MCF 10A (cell line): ENCODE results near the gene DRAXIN. TPM values are rescaled to one million over a fixed set of nuclear protein-coding genes. Genes with fewer than 3 reads are reported as not detected.

Source experiments
- BruUV-seq: library from RNA; stranded (reverse); fragments of 400-500 nt; replicated peaks from 2 replicates; lab custom pipeline; 2021; lab: Mats Ljungman, UMichigan
- CTCF ChIA-PET: fragments of 300-600 bp; sonication (Branson Sonifier 250); formaldehyde crosslinking; extraction: SDS; loops from one replicate; lab custom pipeline; 2021; ENCODE audit warnings: antibody characterized with exemption, inconsistent platforms; lab: Yijun Ruan, JAX
- POLR2A ChIA-PET: fragments of 300-600, 350-650 bp; sonication (Branson Sonifier 250); formaldehyde crosslinking; extraction: SDS; loops from one replicate; lab custom pipeline; 2020; ENCODE audit warnings: antibody characterized with exemption, inconsistent platforms; lab: Yijun Ruan, JAX
- DNase-seq: peaks from one replicate; pipeline ENCODE4 v3.0.0-alpha.2; 2018; ENCODE audit not compliant: unreplicated experiment
- H3K27ac Mint-ChIP-seq: one replicate; pipeline ENCODE4 v1.8.0; 2022; ENCODE audit warnings: mild to moderate bottlenecking, low read depth, mixed read lengths; ENCODE audit not compliant: unreplicated experiment
- H3K27me3 Mint-ChIP-seq: one replicate; pipeline ENCODE4 v1.8.0; 2022; ENCODE audit warnings: mixed read lengths; ENCODE audit not compliant: insufficient read depth, unreplicated experiment
- H3K36me3 Mint-ChIP-seq: one replicate; pipeline ENCODE4 v1.8.0; 2022; ENCODE audit warnings: mild to moderate bottlenecking, moderate library complexity, mixed read lengths; ENCODE audit not compliant: insufficient read depth, unreplicated experiment
- H3K4me1 Mint-ChIP-seq: one replicate; pipeline ENCODE4 v1.8.0; 2022; ENCODE audit warnings: mixed read lengths; ENCODE audit not compliant: insufficient read depth, unreplicated experiment
- H3K4me3 Mint-ChIP-seq: one replicate; pipeline ENCODE4 v1.8.0; 2022; ENCODE audit warnings: mild to moderate bottlenecking, moderate library complexity, mixed read lengths; ENCODE audit not compliant: unreplicated experiment
- H3K9me3 Mint-ChIP-seq: one replicate; pipeline ENCODE4 v1.8.0; 2022; ENCODE audit warnings: mixed read lengths; ENCODE audit not compliant: unreplicated experiment
- CTCF ChIP-seq: fragments of 200-600 bp; IDR thresholded peaks from one replicate; pipeline ENCODE4 v1.8.0; 2022; ENCODE audit warnings: antibody characterized with exemption, mild to moderate bottlenecking; ENCODE audit not compliant: unreplicated experiment
- intact Hi-C: fragments of 100-400 bp; cut with micrococcal nuclease; formaldehyde crosslinking; loops from 2 replicates; pipeline ENCODE4 v1.14.1; 2022
- total RNA-seq: library from RNA; stranded (reverse); gene quantifications from 2 replicates; pipeline ENCODE4 v1.2.3, GENCODE V29; 2022

The DRAXIN gene
- total RNA-seq, 1 experiment from 2014 or later = 0.07 TPM

- Mint-ChIP-seq H3K36me3 (no peaks in the 10 kb centered on the region), H3K9me3 (no peaks in the 10 kb centered on the region), H3K4me1 (no peaks in the 10 kb centered on the region), H3K4me3 (no peak overlapping the region), H3K27ac (no peak overlapping the region), H3K27me3 (no peaks in the 10 kb centered on the region)
- ChIA-PET POLR2A (interaction anchor here (1.9 kb wide), 1 partner anchor 385 kb away, joined by 5 read pairs; the partner anchor contains the start of gene MTOR), CTCF (interaction anchor here (8.4 kb wide), 1 partner anchor 406 kb away, joined by 123 read pairs; no protein-coding TSS in a partner anchor)
- intact Hi-C loops = no loop called here
- BruUV-seq = no TSS peak
- TF ChIP-seq CTCF = no peak
- DNase-seq = no peak
These were observed 44.2 kb upstream of the DRAXIN start for GRCh38 chr1:11647333-11647732.

GRCh38 chr1:11648039-11648438 is 43.5 kb upstream of the DRAXIN start:
- no peaks in the 10 kb centered on the region for H3K36me3 Mint-ChIP-seq
- H3K27me3 Mint-ChIP-seq = no peaks in the 10 kb centered on the region
- CTCF ChIA-PET = interaction anchor here (1.2 to 8.4 kb wide), 2 partner anchors 404 to 407 kb away, joined by 3 to 123 read pairs; no protein-coding TSS in a partner anchor
- no TSS peak for BruUV-seq
- POLR2A ChIA-PET = interaction anchor here (0.5 to 1.9 kb wide), 2 partner anchors 386 to 610 kb away, joined by 3 to 5 read pairs; partner anchors contain the start of gene MTOR
- DNase-seq = no peak
- TF ChIP-seq CTCF = no peak
- H3K9me3 Mint-ChIP-seq = no peaks in the 10 kb centered on the region
- no peak overlapping the region for H3K27ac Mint-ChIP-seq
- intact Hi-C loops = no loop called here
- H3K4me3 Mint-ChIP-seq = no peak overlapping the region
- H3K4me1 Mint-ChIP-seq = no peaks in the 10 kb centered on the region

- Mint-ChIP-seq H3K27ac (no peak overlapping the region), H3K9me3 (no peaks in the 10 kb centered on the region), H3K27me3 (no peaks in the 10 kb centered on the region), H3K36me3 (no peaks in the 10 kb centered on the region), H3K4me3 (no peak overlapping the region), H3K4me1 (no peaks in the 10 kb centered on the region)
- BruUV-seq = no TSS peak
- ChIA-PET POLR2A (interaction anchor here (0.6 to 1.9 kb wide), 2 partner anchors 386 to 549 kb away, joined by 4 to 5 read pairs; partner anchors contain the start of genes EXOSC10 and MTOR), CTCF (interaction anchor here (0.5 to 1.2 kb wide), 2 partner anchors 405 to 510 kb away, joined by 3 read pairs; no protein-coding TSS in a partner anchor)
- no peak for TF ChIP-seq CTCF
- no peak for DNase-seq
- intact Hi-C loops = no loop called here
These were observed 42.8 kb upstream of the DRAXIN start for GRCh38 chr1:11648732-11649158.

- H3K36me3 Mint-ChIP-seq = no peaks in the 10 kb centered on the region
- CTCF ChIA-PET = interaction anchor here (0.7 to 1.9 kb wide), 2 partner anchors 407 to 612 kb away, joined by 4 to 8 read pairs; no protein-coding TSS in a partner anchor
- no peak overlapping the region for H3K4me3 Mint-ChIP-seq
- H3K27me3 Mint-ChIP-seq = no peaks in the 10 kb centered on the region
- no TSS peak for BruUV-seq
- no peaks in the 10 kb centered on the region for H3K9me3 Mint-ChIP-seq
- H3K4me1 Mint-ChIP-seq = no peaks in the 10 kb centered on the region
- no peak for TF ChIP-seq CTCF
- intact Hi-C loops = no loop called here
- POLR2A ChIA-PET = interaction anchor here (0.6 to 1.9 kb wide), 2 partner anchors 387 to 550 kb away, joined by 4 to 5 read pairs; partner anchors contain the start of genes EXOSC10 and MTOR
- no peak for DNase-seq
- no peak overlapping the region for H3K27ac Mint-ChIP-seq
These were observed 42.3 kb upstream of the DRAXIN start for GRCh38 chr1:11649237-11649623.
